Jurkat, Clone E6-1 (cell line): ENCODE results near the gene GP1BB.
"Not testable (repeated sequence)": the region's sequence is repeated elsewhere in the genome, so short reads cannot be mapped to it uniquely, and the experiment has no call there.

Experiments
- DNase-seq: peaks from one replicate; pipeline ENCODE4 v3.0.0-alpha.2; 2011; ENCODE audit warnings: low read depth, low spot score
- H3K4me3 ChIP-seq: 2 replicates; pipeline ENCODE4 v1.5.1; 2011; ENCODE audit warnings: mild to moderate bottlenecking, low read length, control low read depth, moderate library complexity

Gene GP1BB

GRCh38 chr22:19722178-19722981, 959 bp upstream of the GP1BB start:
- DNase-seq = no peak
- no peak overlapping the region for H3K4me3 ChIP-seq

- no peak overlapping the region for H3K4me3 ChIP-seq
- no peak for DNase-seq
These were observed 432 bp upstream of the GP1BB start for GRCh38 chr22:19722982-19723231.

- no peak overlapping the region for H3K4me3 ChIP-seq
- no peak for DNase-seq
These were observed 866 bp downstream of the GP1BB start for GRCh38 chr22:19723983-19724827.

GRCh38 chr22:19724927-19725661, 1.8 kb downstream of the GP1BB start:
- no peak for DNase-seq
- H3K4me3 ChIP-seq = no peak overlapping the region

GRCh38 chr22:19726064-19726788, 2.9 kb downstream of the GP1BB start:
- H3K4me3 ChIP-seq = not testable (repeated sequence)

GRCh38 chr22:19727310-19728150, 4.2 kb downstream of the GP1BB start:
- DNase-seq = no peak
- H3K4me3 ChIP-seq = no peak overlapping the region

More at GRCh38 chr22:19726064-19726788, 2.9 kb downstream of the GP1BB start:
- DNase-seq = not testable (repeated sequence)

- no peak overlapping the region for H3K4me3 ChIP-seq
- no peak for DNase-seq
These were observed 4.9 kb downstream of the GP1BB start for GRCh38 chr22:19728271-19728670.

- DNase-seq = no peak
- H3K4me3 ChIP-seq = no peak overlapping the region
These were observed 5.5 kb downstream of the GP1BB start for GRCh38 chr22:19728836-19729235.

GRCh38 chr22:19729507-19729906, 6.2 kb downstream of the GP1BB start:
- no peak for DNase-seq
- H3K4me3 ChIP-seq = no peak overlapping the region

GRCh38 chr22:19730198-19730597, 6.9 kb downstream of the GP1BB start:
- DNase-seq = no peak
- no peak overlapping the region for H3K4me3 ChIP-seq

- peak; percentile 62 for DNase-seq
- H3K4me3 ChIP-seq = peak overlapping the region; percentile 51
These were observed 7.5 kb downstream of the GP1BB start for GRCh38 chr22:19730655-19731360.

- H3K4me3 ChIP-seq = no peak overlapping the region
- DNase-seq = no peak
These were observed 8.2 kb downstream of the GP1BB start for GRCh38 chr22:19731361-19732135.

- no peak for DNase-seq
- H3K4me3 ChIP-seq = no peak overlapping the region
These were observed 9.2 kb downstream of the GP1BB start for GRCh38 chr22:19732403-19733113.

GRCh38 chr22:19733755-19734154, 10.4 kb downstream of the GP1BB start:
- H3K4me3 ChIP-seq = no peak overlapping the region
- no peak for DNase-seq

- no peak overlapping the region for H3K4me3 ChIP-seq
- DNase-seq = no peak
These were observed 10.8 kb downstream of the GP1BB start for GRCh38 chr22:19734163-19734562.

- DNase-seq = no peak
- no peak overlapping the region for H3K4me3 ChIP-seq
These were observed 11.6 kb downstream of the GP1BB start for GRCh38 chr22:19734837-19735382.
